Large intestine (tissue), 3 donors: Measurements from ENCODE around the gene RCVRN. TPM values are rescaled to one million over a fixed set of nuclear protein-coding genes. Genes with fewer than 3 reads are reported as not detected.

ENCODE experiments used
- DNase-seq, 2 donors: peaks; one replicate each; pipeline versions ENCODE4 v3.0.0 to v3.0.0-alpha.2; 2013
- H3K27ac ChIP-seq: one replicate; pipeline ENCODE4 v1.5.1; 2013; ENCODE audit warnings: low read length
- H3K27me3 ChIP-seq: 2 replicates; pipeline ENCODE4 v1.6.1; 2013; ENCODE audit warnings: low read length; ENCODE audit not compliant: control insufficient read depth, insufficient read depth
- H3K36me3 ChIP-seq: 2 replicates; pipeline ENCODE4 v1.6.1; 2013; ENCODE audit warnings: low read length; ENCODE audit not compliant: control insufficient read depth, insufficient read depth
- H3K4me1 ChIP-seq: one replicate; pipeline ENCODE4 v1.6.1; 2013; ENCODE audit warnings: low read length; ENCODE audit not compliant: control insufficient read depth, insufficient read depth
- H3K4me3 ChIP-seq: one replicate; pipeline ENCODE4 v1.5.1; 2013; ENCODE audit warnings: low read length
- H3K9me3 ChIP-seq: one replicate; pipeline ENCODE4 v1.6.1; 2013; ENCODE audit warnings: mild to moderate bottlenecking, low read depth, low read length, moderate library complexity; ENCODE audit not compliant: control insufficient read depth
- WGBS: methylation state at CpG from one replicate; pipeline ENCODE4 v1.1.5; 2013; ENCODE audit warnings: low lambda C conversion rate; ENCODE audit not compliant: insufficient coverage; 5-methylcytosine and 5-hydroxymethylcytosine counted together
- polyA plus RNA-seq: library from polyadenylated mRNA; unstranded; fragments of 120-200 nt; gene quantifications from one replicate; pipeline ENCODE4 v1.2.1, GENCODE V29; 2013

RCVRN gene
- polyA plus RNA-seq, 1 donor, result 0.63 TPM

- no CpG with 5 or more reads among the region's 21 CpGs for WGBS
Measured at GRCh38 chr17:9899280-9900043, 5.6 kb downstream of the RCVRN start.

DNA sequence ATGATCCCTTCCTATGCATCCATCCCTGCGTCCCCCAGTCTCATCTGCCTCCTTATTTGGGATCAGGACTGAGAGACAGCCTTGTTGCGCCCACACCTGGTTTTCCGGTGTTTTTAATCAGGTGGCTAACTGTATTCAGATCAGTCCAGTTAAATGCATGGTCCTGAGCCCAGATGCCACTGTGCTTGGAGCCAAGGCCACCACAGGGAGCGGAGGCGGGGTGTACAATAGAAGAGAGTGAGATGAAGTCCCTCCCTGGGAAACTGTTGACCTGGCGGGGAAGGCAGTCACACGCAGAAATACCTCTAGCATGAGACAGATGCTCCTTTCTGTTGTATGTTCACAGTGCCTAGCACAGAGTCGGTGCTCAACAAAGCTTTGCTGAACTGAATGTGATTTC is 6.3 kb downstream of the RCVRN start:
- H3K27ac ChIP-seq, result no peak overlapping the region

More at GRCh38 chr17:9899280-9900043, 5.6 kb downstream of the RCVRN start:
- no peaks in the 10 kb centered on the region for H3K9me3 ChIP-seq
- DNase-seq, result no peak
- peaks cover 3% of the 10 kb centered on the region for H3K27me3 ChIP-seq
- H3K27ac ChIP-seq, result no peak overlapping the region
- H3K4me1 ChIP-seq, result no peaks in the 10 kb centered on the region
- H3K36me3 ChIP-seq, result no peaks in the 10 kb centered on the region
- H3K4me3 ChIP-seq, result no peak overlapping the region

GRCh38 chr17:9897372-9897968 is 7.6 kb downstream of the RCVRN start:
- Histone ChIP-seq H3K4me1 (no peaks in the 10 kb centered on the region), H3K4me3 (no peak overlapping the region), H3K27me3 (peaks cover 3% of the 10 kb centered on the region), H3K27ac (no peak overlapping the region), H3K36me3 (no peaks in the 10 kb centered on the region), H3K9me3 (no peaks in the 10 kb centered on the region)
- WGBS, result no CpG with 5 or more reads among the region's 13 CpGs
- DNase-seq, result no peak

More for the DNA sequence above, 6.3 kb downstream of the RCVRN start:
- Histone ChIP-seq H3K4me3 (no peak overlapping the region), H3K36me3 (no peaks in the 10 kb centered on the region), H3K27me3 (peaks cover 3% of the 10 kb centered on the region), H3K4me1 (no peaks in the 10 kb centered on the region), H3K9me3 (no peaks in the 10 kb centered on the region)
- no peak for DNase-seq
- no CpG with 5 or more reads among the region's 8 CpGs for WGBS

DNA sequence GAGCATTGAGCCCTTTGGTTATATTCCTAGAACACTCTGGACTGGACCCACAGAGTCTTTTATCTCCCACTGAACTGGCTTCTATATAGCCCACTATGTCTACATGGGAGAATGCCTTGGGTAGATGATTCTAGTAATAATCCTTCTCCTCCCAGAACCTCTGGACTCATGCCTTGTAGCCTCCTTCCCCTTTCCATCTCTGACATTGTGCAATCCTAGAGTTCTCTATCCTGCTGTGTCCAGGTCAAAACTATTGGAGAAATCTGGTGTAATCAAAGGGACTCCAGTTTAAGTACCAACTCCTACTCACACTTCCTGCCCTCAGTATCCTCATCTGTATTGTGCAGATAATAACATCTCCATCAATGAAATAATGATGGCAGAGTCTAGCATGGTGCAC is 9.1 kb downstream of the RCVRN start:
- DNase-seq, result no peak
- no peaks in the 10 kb centered on the region for H3K4me1 ChIP-seq
- H3K27me3 ChIP-seq, result no peaks in the 10 kb centered on the region
- H3K27ac ChIP-seq, result no peak overlapping the region
- H3K36me3 ChIP-seq, result no peaks in the 10 kb centered on the region
- no peaks in the 10 kb centered on the region for H3K9me3 ChIP-seq
- H3K4me3 ChIP-seq, result no peak overlapping the region

DNA sequence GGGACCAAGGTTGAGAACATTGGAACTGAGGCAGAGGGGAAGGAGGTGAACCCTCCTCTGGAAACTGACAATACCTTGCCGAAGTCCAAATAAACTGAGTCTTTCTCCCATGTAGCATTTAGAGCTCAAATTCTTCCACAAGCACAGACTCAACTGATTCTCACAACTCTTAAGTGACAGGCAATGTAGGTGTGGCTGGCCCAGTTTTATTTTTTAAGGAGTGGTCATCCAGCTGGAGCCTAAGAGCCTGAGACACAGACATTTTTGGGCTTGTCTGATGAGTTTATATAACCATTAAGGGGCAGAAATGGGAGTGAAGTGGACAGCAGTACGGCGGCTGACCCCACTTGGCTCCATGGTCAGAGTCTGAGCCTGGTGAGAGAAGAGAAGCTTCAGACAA is 10.8 kb downstream of the RCVRN start:
- Histone ChIP-seq H3K36me3 (no peaks in the 10 kb centered on the region), H3K4me1 (no peaks in the 10 kb centered on the region)
- no CpG with 5 or more reads among the region's 3 CpGs for WGBS

GRCh38 chr17:9893411-9894012 is 11.6 kb downstream of the RCVRN start:
- Histone ChIP-seq H3K4me3 (no peak overlapping the region), H3K27ac (no peak overlapping the region), H3K4me1 (no peaks in the 10 kb centered on the region), H3K9me3 (no peaks in the 10 kb centered on the region), H3K27me3 (no peaks in the 10 kb centered on the region), H3K36me3 (no peaks in the 10 kb centered on the region)
- DNase-seq, result no peak
- 100% methylated on average over 1 of the region's 3 CpGs for WGBS

More for the DNA sequence above, 10.8 kb downstream of the RCVRN start:
- H3K27me3 ChIP-seq, result no peaks in the 10 kb centered on the region
- H3K4me3 ChIP-seq, result no peak overlapping the region
- no peak overlapping the region for H3K27ac ChIP-seq
- H3K9me3 ChIP-seq, result no peaks in the 10 kb centered on the region
- DNase-seq, result no peak

- DNase-seq, result no peak
- no peak overlapping the region for H3K27ac ChIP-seq
- no peaks in the 10 kb centered on the region for H3K27me3 ChIP-seq
- no peaks in the 10 kb centered on the region for H3K36me3 ChIP-seq
- H3K4me1 ChIP-seq, result no peaks in the 10 kb centered on the region
- no peak overlapping the region for H3K4me3 ChIP-seq
- H3K9me3 ChIP-seq, result no peaks in the 10 kb centered on the region
- WGBS, result no CpG with 5 or more reads among the region's 2 CpGs
Measured at GRCh38 chr17:9890124-9890523, 14.9 kb downstream of the RCVRN start.

DNA sequence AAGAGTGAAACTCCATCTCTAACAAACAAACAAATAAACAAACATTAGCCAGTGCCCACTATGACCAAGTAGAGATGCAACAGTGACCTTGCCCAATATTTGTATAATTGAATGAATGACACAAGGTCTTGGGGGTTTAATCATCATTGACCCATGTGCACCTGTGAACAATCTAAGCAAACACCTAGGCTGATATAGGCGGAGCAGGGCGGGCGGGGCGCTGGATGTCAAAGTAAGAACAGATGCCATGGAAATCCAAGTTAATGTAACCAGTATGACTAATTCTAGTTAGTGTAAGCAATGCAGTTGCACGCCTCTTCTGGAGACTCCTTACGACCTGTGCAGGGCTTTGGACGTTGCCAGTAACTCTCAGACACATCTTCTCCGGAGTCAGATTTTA is 17.6 kb downstream of the RCVRN start:
- Histone ChIP-seq H3K27me3 (no peaks in the 10 kb centered on the region), H3K4me3 (no peak overlapping the region), H3K27ac (no peak overlapping the region), H3K9me3 (no peaks in the 10 kb centered on the region), H3K4me1 (no peaks in the 10 kb centered on the region), H3K36me3 (no peaks in the 10 kb centered on the region)
- no peak for DNase-seq
- WGBS, result 80% methylated on average over 1 of the region's 8 CpGs

DNA sequence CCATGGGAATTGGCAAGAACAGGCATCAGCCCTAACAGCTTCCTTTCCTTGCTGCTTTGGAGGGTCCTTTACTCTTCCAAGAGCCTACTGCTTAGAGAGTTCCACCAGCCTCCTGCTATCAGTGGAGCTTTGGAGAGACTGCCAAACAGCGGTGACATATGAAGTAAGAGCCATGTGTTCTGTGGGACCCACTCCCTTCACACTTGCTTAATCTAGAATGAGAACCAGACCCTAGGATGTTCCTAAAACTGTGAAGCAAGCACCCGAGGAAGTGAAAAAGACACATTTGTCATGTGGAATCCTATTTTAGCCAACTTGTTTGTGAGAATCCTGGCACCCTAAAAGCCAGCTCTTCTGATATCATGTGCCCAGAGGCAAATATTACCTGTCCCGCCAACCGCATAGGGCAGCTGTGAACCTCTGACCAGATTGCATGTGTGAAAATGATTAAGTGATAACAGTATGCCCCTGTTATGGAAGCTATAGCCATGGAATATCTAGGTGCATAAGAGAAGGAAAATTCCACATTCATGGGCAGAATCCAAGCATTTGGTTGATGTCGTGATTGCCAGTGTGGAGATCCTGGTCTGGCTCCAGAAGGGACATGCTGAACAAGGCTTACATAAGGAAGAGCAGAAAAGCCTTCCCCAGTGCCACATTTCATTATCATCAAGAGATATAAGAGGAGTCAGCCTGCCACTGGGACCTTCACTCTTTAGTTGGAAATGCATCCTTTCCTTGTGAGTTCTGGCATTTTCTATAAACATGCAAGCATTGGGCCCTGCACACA is 18.7 kb downstream of the RCVRN start:
- no peaks in the 10 kb centered on the region for H3K27me3 ChIP-seq
- H3K27ac ChIP-seq, result no peak overlapping the region
- no peaks in the 10 kb centered on the region for H3K9me3 ChIP-seq
- WGBS, result no CpG with 5 or more reads among the region's 5 CpGs
- no peak for DNase-seq
- no peaks in the 10 kb centered on the region for H3K4me1 ChIP-seq
- no peaks in the 10 kb centered on the region for H3K36me3 ChIP-seq
- no peak overlapping the region for H3K4me3 ChIP-seq

GRCh38 chr17:9883451-9883850 is 21.6 kb downstream of the RCVRN start:
- no peak overlapping the region for H3K4me3 ChIP-seq
- no peak overlapping the region for H3K27ac ChIP-seq
- no peaks in the 10 kb centered on the region for H3K4me1 ChIP-seq
- no peaks in the 10 kb centered on the region for H3K9me3 ChIP-seq
- H3K36me3 ChIP-seq, result no peaks in the 10 kb centered on the region
- H3K27me3 ChIP-seq, result no peaks in the 10 kb centered on the region
- no peak for DNase-seq
